ENCODE data around the gene CWC27.
"Not testable (repeated sequence)": the region's sequence is repeated elsewhere in the genome, so short reads cannot be mapped to it uniquely, and the experiment has no call there.

The CWC27 gene

GRCh38 chr5:64788156-64788555 lies 19.4 kb downstream of the CWC27 start:
- no peak for DNase-seq (ENCODE audit: low read depth in 2 of 2)

DNA sequence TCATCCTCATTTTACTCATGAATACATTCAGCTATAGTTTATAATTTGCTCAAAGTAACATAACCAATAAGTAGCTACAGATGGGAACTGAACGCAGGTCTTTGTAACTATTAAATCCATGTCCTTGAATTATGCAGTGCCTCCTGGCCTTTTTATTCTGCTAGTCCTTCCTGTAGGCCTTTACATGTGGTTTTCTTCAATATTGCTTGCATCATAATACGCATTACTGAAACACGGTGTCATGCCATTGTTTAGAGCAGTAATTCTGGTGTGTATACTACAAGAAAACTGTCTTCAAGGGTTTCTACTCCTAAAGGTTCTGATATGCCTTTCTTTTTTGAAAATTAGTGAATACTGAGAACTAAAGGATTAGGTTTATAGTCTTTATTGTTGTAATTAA lies 20.7 kb downstream of the CWC27 start:
- no peak for DNase-seq (ENCODE audit: low read depth in 2 of 2)

GRCh38 chr5:64790210-64790609 lies 21.5 kb downstream of the CWC27 start:
- DNase-seq (ENCODE audit: low read depth in 2 of 2), result no peak

DNA sequence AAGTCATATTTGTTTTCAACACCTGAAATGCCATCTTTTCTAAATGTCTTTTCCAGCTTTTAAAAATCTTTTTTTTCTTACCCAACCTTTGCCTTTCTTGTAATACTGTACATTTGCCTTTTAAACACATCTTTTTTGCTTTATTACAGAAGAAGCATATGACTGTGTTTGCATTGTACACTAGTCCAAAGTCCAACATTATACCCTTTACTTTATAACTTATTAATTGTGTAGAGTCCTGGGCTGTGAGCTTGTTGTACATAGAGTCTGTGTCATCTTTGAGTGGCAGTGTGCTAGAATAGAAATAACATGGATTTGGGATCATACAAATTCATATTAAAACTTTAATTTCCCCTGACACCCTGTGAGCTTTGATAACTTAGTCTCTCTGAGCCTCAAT lies 23.7 kb downstream of the CWC27 start:
- DNase-seq (ENCODE audit: low read depth in 2 of 2), result no peak

GRCh38 chr5:64794053-64794770 lies 25.5 kb downstream of the CWC27 start:
- DNase-seq (ENCODE audit: low read depth in 2 of 2), result no peak

DNA sequence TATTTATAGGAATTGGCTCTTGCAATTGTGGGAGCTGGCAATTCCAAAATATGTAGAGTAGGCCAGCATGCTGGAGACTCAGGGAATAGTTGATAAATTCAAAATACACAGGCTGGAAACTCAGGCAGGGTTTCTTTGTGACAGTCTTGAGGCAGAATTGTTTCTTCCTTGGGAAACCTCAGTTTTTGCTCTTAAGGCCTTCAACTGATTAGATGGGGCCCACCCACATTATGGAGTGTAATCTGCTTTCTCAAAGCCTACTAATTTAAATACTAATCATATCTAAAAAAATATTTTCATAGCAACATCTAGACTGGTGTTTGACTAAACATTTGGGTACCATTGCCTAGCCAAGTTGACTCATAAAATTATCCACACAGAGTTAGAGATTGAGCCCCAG lies 27.6 kb downstream of the CWC27 start:
- DNase-seq (ENCODE audit: low read depth in 2 of 2), result no peak

DNA sequence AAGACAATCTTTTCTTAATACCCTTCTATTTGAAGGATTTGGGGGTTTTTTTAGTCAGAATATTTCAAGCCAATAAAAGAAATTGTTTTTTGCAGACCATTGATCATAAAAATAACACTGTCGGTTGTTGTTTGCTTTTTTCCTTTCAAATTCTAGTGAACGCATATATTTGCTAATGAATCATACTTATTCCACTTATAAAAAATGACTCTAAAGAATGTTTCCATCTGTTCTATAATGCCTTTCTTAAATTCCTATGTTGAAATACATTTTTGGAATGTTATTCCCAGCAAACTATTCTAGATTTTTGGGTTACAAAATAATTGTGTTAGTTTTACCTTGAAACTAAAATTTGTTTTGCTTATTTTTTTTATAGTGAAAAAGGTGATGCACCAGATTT lies 32.2 kb downstream of the CWC27 start:
- DNase-seq (ENCODE audit: low read depth in 2 of 2), result no peak

DNA sequence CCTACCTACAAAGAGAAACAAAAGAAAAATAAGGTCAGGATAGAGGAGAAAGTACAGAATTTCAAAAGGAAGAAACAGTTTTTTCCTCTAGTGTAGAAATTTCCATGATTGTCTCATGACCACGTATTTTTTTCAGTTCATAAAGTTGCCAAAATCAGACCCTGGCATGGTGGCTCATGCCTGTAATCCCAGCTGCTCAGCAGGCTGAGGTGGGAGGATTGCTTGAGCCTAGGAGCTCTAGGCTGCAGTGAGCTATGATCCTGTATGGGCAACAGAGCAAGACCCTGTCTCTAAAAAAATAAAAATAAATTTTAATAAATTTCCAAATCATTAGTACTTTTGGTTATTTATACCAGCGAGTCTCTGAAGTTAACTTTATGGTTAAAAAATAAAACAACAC lies 37.8 kb downstream of the CWC27 start:
- DNase-seq (ENCODE audit: low read depth in 2 of 2), result no peak

- no peak for DNase-seq (ENCODE audit: low read depth in 2 of 2)
Observed at GRCh38 chr5:64807520-64807919, 38.8 kb downstream of the CWC27 start.

DNA sequence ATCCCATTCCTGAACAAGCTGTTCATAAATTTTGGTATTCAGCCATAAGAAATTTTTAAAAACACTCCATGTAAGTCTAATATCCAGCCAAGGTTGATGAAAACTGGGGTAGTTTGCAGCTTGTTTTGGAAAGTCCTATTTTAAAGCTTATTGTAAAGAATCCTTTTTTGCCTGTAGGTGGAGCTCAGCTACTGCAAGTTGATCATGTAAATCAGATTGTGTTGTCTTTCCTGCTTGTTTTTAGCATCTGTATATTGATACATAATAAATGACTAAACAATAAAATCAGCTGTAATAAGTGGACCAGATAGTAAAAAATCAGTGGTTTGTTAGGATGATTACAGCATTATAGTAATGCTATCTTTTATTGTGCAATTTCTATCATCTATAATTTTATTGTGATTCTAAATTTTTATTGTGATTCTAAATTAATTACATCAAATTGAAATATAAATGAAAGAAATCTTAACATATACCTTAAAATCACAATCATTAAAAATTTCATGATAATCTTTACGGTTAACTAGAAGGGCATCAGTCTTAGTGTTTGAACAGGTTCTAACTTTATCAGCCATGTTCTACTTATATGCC lies 42.4 kb downstream of the CWC27 start:
- DNase-seq (ENCODE audit: low read depth in 2 of 2), result no peak

DNA sequence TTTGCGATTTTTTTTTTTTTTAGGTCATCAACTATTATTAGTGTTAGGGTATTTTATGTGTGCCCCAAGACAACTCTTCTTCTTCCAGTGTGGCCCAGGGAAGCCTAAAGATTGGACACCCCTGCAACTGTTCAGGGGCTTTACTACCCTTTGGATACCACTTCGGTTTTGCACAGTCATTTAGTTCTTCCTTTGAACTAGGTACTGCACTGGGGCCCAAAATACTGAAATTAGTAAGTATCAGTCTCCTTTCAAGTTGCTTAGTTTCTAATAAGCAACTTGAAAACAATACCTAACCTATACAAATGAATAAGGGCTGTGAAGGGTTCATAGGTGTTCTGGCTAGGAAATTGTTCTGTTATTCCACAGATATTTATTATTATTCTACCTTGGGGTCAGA lies 45.3 kb downstream of the CWC27 start:
- DNase-seq (ENCODE audit: low read depth in 2 of 2), result no peak

GRCh38 chr5:64818245-64818644 lies 49.5 kb downstream of the CWC27 start:
- DNase-seq (ENCODE audit: low read depth in 2 of 2), result no peak

DNA sequence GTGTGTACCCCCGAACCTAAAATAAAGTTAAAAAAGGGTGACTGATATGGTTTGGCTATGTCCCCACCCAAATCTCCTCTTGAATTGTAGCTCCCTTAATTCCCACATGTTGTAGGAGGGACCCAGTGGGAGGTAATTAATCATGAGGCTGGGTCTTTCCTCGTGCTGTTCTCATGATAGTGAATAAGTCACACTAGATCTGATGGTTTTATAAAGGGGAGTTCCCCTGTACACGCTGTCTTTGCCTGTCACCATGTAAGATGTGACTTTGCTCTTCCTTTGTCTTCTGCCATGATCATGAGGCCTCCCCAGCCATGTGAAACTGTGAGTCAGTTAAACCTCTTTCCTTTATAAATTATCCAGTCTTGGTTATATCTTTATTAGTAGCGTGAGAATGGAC lies 50.6 kb downstream of the CWC27 start:
- DNase-seq (ENCODE audit: low read depth in 2 of 2), result not testable (repeated sequence)

DNA sequence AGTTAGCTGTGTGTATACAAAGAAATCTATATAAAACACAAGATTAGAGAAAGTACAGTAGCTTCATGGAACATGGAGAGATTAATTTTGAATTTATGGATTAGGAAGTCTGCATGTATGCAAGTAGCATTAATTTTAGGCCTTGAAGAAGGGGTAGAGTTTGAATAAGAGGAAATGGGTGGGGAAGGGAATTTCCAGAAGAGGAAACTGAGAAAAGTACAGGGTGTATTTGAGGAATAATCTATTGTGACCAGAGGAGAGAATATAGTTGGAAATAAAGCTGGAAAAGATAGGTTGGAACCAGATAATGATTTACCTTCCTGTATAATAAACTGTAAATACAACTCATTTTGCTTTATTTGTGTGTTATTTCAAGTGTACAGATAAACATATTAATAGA lies 53.6 kb downstream of the CWC27 start:
- DNase-seq (ENCODE audit: low read depth in 2 of 2), result no peak

GRCh38 chr5:64826541-64826940 lies 57.8 kb downstream of the CWC27 start:
- DNase-seq (ENCODE audit: low read depth in 2 of 2), result no peak

GRCh38 chr5:64827703-64828102 lies 59.0 kb downstream of the CWC27 start:
- no peak for DNase-seq (ENCODE audit: low read depth in 2 of 2)

DNA sequence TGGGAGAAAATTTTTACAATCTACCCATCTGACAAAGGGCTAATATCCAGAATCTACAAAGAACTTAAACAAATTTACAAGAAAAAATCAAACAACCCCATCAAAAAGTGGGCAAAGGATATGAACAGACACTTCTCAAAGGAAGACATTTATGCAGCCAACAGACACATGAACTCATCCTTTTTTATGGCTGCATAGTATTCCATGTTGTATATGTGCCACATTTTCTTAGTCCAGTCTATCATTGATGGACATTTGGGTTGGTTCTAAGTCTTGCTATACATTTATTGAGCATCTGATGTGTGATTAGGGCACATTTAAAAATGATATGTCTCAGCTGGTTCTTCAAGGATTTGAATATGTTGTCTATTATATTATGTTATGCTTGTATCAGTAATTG lies 61.9 kb downstream of the CWC27 start:
- not testable (repeated sequence) for DNase-seq (ENCODE audit: low read depth in 2 of 2)

DNA sequence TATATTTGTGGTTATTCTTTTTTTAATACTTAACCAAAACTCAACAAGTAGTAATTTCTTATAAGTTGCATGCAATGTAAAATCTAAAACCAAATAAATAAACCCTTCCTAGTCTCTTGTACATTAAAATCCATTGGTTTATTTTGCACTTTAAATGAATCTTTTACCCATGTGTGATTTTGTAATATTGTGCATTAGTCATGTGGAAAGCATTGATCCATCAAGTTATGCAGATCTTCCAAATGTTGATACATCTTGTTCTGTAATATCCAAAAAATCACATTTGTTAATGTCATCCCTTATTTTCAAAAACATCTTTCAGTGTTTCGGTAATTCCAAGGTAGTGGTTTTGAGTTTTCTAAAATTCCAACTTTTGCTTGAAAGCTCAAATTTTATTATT lies 63.3 kb downstream of the CWC27 start:
- DNase-seq (ENCODE audit: low read depth in 2 of 2), result no peak

DNA sequence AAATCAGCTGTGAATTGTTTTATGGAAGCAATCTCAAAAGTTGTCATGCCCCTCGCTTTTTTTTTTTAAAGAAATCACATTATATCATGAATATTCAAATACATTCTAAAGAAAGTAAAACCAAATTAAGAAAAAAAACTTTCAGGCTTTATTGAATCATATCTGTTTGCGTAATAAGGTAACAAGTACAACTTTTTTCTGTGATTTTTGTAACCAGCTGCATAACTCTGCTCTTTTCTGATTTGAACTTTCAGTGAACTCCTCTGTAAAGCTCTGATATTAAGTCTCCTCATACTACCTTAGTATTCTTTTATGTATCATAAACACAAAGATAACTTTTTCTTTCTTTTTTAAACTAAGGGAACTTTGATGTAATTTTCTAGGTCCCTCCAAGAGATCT lies 65.3 kb downstream of the CWC27 start:
- no peak for DNase-seq (ENCODE audit: low read depth in 2 of 2)

DNA sequence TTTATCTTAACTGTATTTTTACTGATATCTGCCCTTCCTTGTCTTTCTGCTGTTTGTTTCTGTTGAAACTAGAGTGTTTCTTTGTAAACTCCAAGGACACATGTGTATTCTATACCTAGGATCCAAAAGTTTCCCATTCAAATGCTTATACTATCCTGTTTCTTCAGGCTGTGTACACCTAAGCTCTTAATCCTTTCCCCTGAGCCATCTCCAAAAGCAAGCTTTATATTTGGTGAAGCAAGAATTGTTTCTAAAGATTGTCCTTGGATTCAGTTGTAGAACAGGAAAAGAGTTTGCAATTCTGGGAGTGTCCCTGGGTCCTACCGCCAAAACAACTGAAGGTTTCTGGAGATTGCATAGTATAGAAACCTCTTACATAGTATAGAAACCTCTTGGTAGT lies 65.9 kb downstream of the CWC27 start:
- DNase-seq (ENCODE audit: low read depth in 2 of 2), result no peak

- no peak for DNase-seq (ENCODE audit: low read depth in 2 of 2)
Observed at GRCh38 chr5:64835266-64835665, 66.5 kb downstream of the CWC27 start.

DNA sequence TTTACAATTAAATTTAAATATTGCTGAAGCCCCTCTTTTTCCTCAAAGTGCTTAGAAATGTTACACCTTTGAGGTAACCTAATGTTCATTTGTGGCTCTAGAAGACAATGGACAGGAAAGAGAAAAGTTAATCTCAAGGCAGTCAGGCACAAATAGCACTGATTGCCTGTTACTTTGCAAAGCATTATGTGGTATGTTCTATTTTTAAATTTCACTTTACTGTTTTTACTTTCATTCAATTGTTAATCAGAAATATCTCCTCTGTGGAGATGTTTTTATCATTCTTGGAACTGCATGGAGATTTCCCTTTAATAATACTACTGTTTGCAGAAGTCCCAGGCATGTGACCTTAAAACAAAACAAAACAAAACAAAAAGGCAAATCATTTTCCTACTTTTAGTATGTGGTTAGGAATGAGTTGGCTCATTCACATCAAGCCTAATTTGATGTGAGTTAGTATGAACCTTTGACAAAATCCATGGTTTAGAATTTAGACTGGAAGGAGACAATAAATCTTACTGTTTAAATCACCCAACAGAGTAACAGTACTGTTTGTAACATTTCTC lies 67.5 kb downstream of the CWC27 start:
- DNase-seq (ENCODE audit: low read depth in 2 of 2), result no peak

DNA sequence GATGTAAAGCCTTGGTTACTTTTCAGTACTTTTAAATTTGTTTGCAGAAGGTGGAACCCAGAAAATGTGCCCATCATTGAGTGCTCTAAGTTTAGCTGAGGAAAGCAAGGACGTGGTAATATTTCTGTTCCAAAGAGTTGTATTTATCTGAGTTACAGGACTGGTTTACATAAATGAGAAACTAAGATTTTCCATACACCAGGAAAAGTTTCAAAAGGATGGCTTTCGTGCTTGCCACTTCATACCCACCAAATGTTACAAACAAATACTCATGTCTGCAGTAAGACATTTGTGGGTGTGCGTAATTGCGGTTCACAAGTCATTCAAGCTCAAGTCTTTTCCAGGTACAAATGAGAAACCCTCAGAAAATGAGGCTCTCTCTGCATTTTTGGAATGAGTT lies 68.1 kb downstream of the CWC27 start:
- DNase-seq (ENCODE audit: low read depth in 2 of 2), result no peak

- no peak for DNase-seq (ENCODE audit: low read depth in 2 of 2)
Observed at GRCh38 chr5:64838376-64838775, 69.6 kb downstream of the CWC27 start.

Data from stimulated activated CD4-positive, alpha-beta T cell treated with anti-CD3 and anti-CD28 coated beads, Interleukin-4, amount 100 ng/mL, for 48 hours (primary cell).